NCI-H2107 (cell line): ENCODE results near the gene CLSTN2.

Experiments
- DNase-seq: peaks from one replicate; lab custom pipeline; 2025; lab: John Stamatoyannopoulos, UW

Gene CLSTN2

GRCh38 chr3:139941580-139941979, 6.6 kb downstream of the CLSTN2 start:
- DNase-seq, result no peak

- no peak for DNase-seq
These were observed 9.4 kb downstream of the CLSTN2 start for GRCh38 chr3:139944256-139944910.

GRCh38 chr3:139945386-139945785, 10.4 kb downstream of the CLSTN2 start:
- no peak for DNase-seq

GRCh38 chr3:139945942-139946341, 11.0 kb downstream of the CLSTN2 start:
- no peak for DNase-seq

- no peak for DNase-seq
These were observed 13.5 kb downstream of the CLSTN2 start for GRCh38 chr3:139948467-139948866.

- DNase-seq, result no peak
These were observed 13.9 kb downstream of the CLSTN2 start for GRCh38 chr3:139948898-139949297.

GRCh38 chr3:139953131-139953910, 18.3 kb downstream of the CLSTN2 start:
- no peak for DNase-seq

- no peak for DNase-seq
These were observed 19.3 kb downstream of the CLSTN2 start for GRCh38 chr3:139954146-139954860.

- DNase-seq, result no peak
These were observed 22.9 kb downstream of the CLSTN2 start for GRCh38 chr3:139957844-139958243.

- DNase-seq, result no peak
These were observed 34.4 kb downstream of the CLSTN2 start for GRCh38 chr3:139969386-139969785.

- no peak for DNase-seq
These were observed 35.5 kb downstream of the CLSTN2 start for GRCh38 chr3:139970526-139970925.

GRCh38 chr3:139974809-139975425, 39.9 kb downstream of the CLSTN2 start:
- DNase-seq, result no peak

GRCh38 chr3:139975594-139976365, 40.8 kb downstream of the CLSTN2 start:
- no peak for DNase-seq

GRCh38 chr3:139978966-139979365, 44.0 kb downstream of the CLSTN2 start:
- no peak for DNase-seq

GRCh38 chr3:139979991-139980390, 45.0 kb downstream of the CLSTN2 start:
- DNase-seq, result no peak

GRCh38 chr3:139982404-139982803, 47.4 kb downstream of the CLSTN2 start:
- no peak for DNase-seq

- no peak for DNase-seq
These were observed 50.6 kb downstream of the CLSTN2 start for GRCh38 chr3:139985576-139985975.

- no peak for DNase-seq
These were observed 52.9 kb downstream of the CLSTN2 start for GRCh38 chr3:139987908-139988307.

- no peak for DNase-seq
These were observed 53.6 kb downstream of the CLSTN2 start for GRCh38 chr3:139988472-139989156.

- DNase-seq, result no peak
These were observed 59.9 kb downstream of the CLSTN2 start for GRCh38 chr3:139994891-139995290.

- DNase-seq, result no peak
These were observed 69.3 kb downstream of the CLSTN2 start for GRCh38 chr3:140004271-140004670.
